Activated CD8-positive, alpha-beta memory T cell treated with anti-CD3 and anti-CD28 coated beads, Interleukin-2, amount 50 U/mL, for 1 hour (primary cell): Measurements from ENCODE around the gene KMT2E.

Experiments used
- DNase-seq: peaks from one replicate; pipeline ENCODE4 v3.0.0-alpha.2; 2020; ENCODE audit errors: extremely low read depth

KMT2E gene

GRCh38 chr7:105079348-105079747 lies 65.3 kb downstream of the KMT2E start:
- no peak for DNase-seq

GRCh38 chr7:105084581-105084980 lies 70.6 kb downstream of the KMT2E start:
- DNase-seq: no peak

GRCh38 chr7:105086850-105087249 lies 72.8 kb downstream of the KMT2E start:
- no peak for DNase-seq

GRCh38 chr7:105087981-105088380 lies 74.0 kb downstream of the KMT2E start:
- DNase-seq: no peak

GRCh38 chr7:105088456-105088855 lies 74.5 kb downstream of the KMT2E start:
- DNase-seq: no peak

- no peak for DNase-seq
Measured at GRCh38 chr7:105094966-105095365, 81.0 kb downstream of the KMT2E start.

- no peak for DNase-seq
Measured at GRCh38 chr7:105096306-105096705, 82.3 kb downstream of the KMT2E start.

- DNase-seq: no peak
Measured at GRCh38 chr7:105097619-105098018, 83.6 kb downstream of the KMT2E start.

GRCh38 chr7:105098863-105099515 lies 85.0 kb downstream of the KMT2E start:
- no peak for DNase-seq

- no peak for DNase-seq
Measured at GRCh38 chr7:105101864-105102263, 87.9 kb downstream of the KMT2E start.

GRCh38 chr7:105102557-105103352 lies 88.8 kb downstream of the KMT2E start:
- no peak for DNase-seq

GRCh38 chr7:105105579-105105978 lies 91.6 kb downstream of the KMT2E start:
- DNase-seq: no peak

- no peak for DNase-seq
Measured at GRCh38 chr7:105106473-105106872, 92.5 kb downstream of the KMT2E start.

GRCh38 chr7:105107458-105107857 lies 93.5 kb downstream of the KMT2E start:
- DNase-seq: no peak

- no peak for DNase-seq
Measured at GRCh38 chr7:105112440-105113418, 98.7 kb downstream of the KMT2E start.

GRCh38 chr7:105118612-105119600 lies 104.9 kb downstream of the KMT2E start:
- DNase-seq: no peak

- no peak for DNase-seq
Measured at GRCh38 chr7:105122619-105123018, 108.6 kb downstream of the KMT2E start.

GRCh38 chr7:105125745-105126144 lies 111.7 kb downstream of the KMT2E start:
- no peak for DNase-seq

- DNase-seq: no peak
Measured at GRCh38 chr7:105126436-105126975, 112.5 kb downstream of the KMT2E start.

GRCh38 chr7:105127179-105127578 lies 113.2 kb downstream of the KMT2E start:
- DNase-seq: no peak

GRCh38 chr7:105130048-105130447 lies 116.0 kb downstream of the KMT2E start:
- DNase-seq: no peak
